Measurements from ENCODE around the gene PDGFC. TPM values are rescaled to one million over a fixed set of nuclear protein-coding genes. Genes with fewer than 3 reads are reported as not detected.
"Not testable (repeated sequence)": the region's sequence is repeated elsewhere in the genome, so short reads cannot be mapped to it uniquely, and the experiment has no call there.

Gene PDGFC
- polyA plus RNA-seq, 1 donor = 82.7 TPM

- no peak for DNase-seq
These were observed 19.4 kb downstream of the PDGFC start for GRCh38 chr4:156952078-156952759.

- no peak for DNase-seq
These were observed 20.7 kb downstream of the PDGFC start for GRCh38 chr4:156950948-156951347.

GRCh38 chr4:156950090-156950489 lies 21.5 kb downstream of the PDGFC start:
- no peak for DNase-seq

GRCh38 chr4:156949373-156949814 lies 22.2 kb downstream of the PDGFC start:
- DNase-seq = no peak

GRCh38 chr4:156948738-156949137 lies 22.9 kb downstream of the PDGFC start:
- no peak for DNase-seq

GRCh38 chr4:156948133-156948532 lies 23.5 kb downstream of the PDGFC start:
- DNase-seq = no peak

GRCh38 chr4:156946516-156947424 lies 24.8 kb downstream of the PDGFC start:
- no peak for DNase-seq

GRCh38 chr4:156945532-156945931 lies 26.1 kb downstream of the PDGFC start:
- no peak for DNase-seq

- no peak for DNase-seq
These were observed 28.6 kb downstream of the PDGFC start for GRCh38 chr4:156942991-156943390.

- peak; percentile 72 for DNase-seq
These were observed 29.6 kb downstream of the PDGFC start for GRCh38 chr4:156941940-156942548.

- DNase-seq = no peak
These were observed 31.8 kb downstream of the PDGFC start for GRCh38 chr4:156939801-156940200.

GRCh38 chr4:156939139-156939538 lies 32.5 kb downstream of the PDGFC start:
- no peak for DNase-seq

GRCh38 chr4:156934259-156934635 lies 37.4 kb downstream of the PDGFC start:
- DNase-seq = no peak

- no peak for DNase-seq
These were observed 37.9 kb downstream of the PDGFC start for GRCh38 chr4:156933633-156934258.

GRCh38 chr4:156932360-156932759 lies 39.2 kb downstream of the PDGFC start:
- DNase-seq = not testable (repeated sequence)

- no peak for DNase-seq
These were observed 40.3 kb downstream of the PDGFC start for GRCh38 chr4:156931267-156931666.

GRCh38 chr4:156929386-156930105 lies 42.1 kb downstream of the PDGFC start:
- no peak for DNase-seq

GRCh38 chr4:156924774-156925315 lies 46.8 kb downstream of the PDGFC start:
- no peak for DNase-seq

GRCh38 chr4:156923525-156923924 lies 48.1 kb downstream of the PDGFC start:
- DNase-seq = no peak

- no peak for DNase-seq
These were observed 56.4 kb downstream of the PDGFC start for GRCh38 chr4:156915221-156915620.

GRCh38 chr4:156913234-156913633 lies 58.4 kb downstream of the PDGFC start:
- DNase-seq = no peak

Data from left kidney (tissue), 2 donors.